GM12891 (cell line): Measurements from ENCODE around the gene HNRNPK.
A peak's percentile ranks its signal among the peaks of the same experiment; 100 is the strongest.
"Not testable (repeated sequence)": the region's sequence is repeated elsewhere in the genome, so short reads cannot be mapped to it uniquely, and the experiment has no call there.

ENCODE experiments used
- DNase-seq: peaks from one replicate; pipeline ENCODE4 v3.0.0; 2011; ENCODE audit warnings: low spot score; ENCODE audit not compliant: insufficient read length
- FAIRE-seq: peaks from 2 replicates; lab custom pipeline; 2011; peaks lifted over from hg19 to GRCh38; lab: Jason Lieb, UNC
- PAX5 ChIP-seq: IDR thresholded peaks from 2 replicates; pipeline ENCODE4 v1.6.1; 2011; ENCODE audit warnings: low read length, moderate library complexity, mild to moderate bottlenecking; ENCODE audit not compliant: insufficient read depth, severe bottlenecking
- POLR2A ChIP-seq: IDR thresholded peaks from 2 replicates; pipeline ENCODE4 v1.6.1; 2011; ENCODE audit warnings: low read depth, low read length, control low read depth
- POLR2AphosphoS5 ChIP-seq: IDR thresholded peaks from 2 replicates; pipeline ENCODE4 v1.6.1; 2011; ENCODE audit warnings: low read depth, low read length, control low read depth
- POU2F2 ChIP-seq: IDR thresholded peaks from 2 replicates; pipeline ENCODE4 v1.6.1; 2011; ENCODE audit warnings: low read depth, mild to moderate bottlenecking, control low read depth, low read length, moderate library complexity
- SPI1 ChIP-seq: IDR thresholded peaks from 2 replicates; pipeline ENCODE4 v1.6.1; 2011; ENCODE audit warnings: low read depth, low read length, control low read depth
- TAF1 ChIP-seq: IDR thresholded peaks from 2 replicates; pipeline ENCODE4 v1.6.1; 2011; ENCODE audit warnings: low read depth, low read length, control low read depth

The HNRNPK gene

DNA sequence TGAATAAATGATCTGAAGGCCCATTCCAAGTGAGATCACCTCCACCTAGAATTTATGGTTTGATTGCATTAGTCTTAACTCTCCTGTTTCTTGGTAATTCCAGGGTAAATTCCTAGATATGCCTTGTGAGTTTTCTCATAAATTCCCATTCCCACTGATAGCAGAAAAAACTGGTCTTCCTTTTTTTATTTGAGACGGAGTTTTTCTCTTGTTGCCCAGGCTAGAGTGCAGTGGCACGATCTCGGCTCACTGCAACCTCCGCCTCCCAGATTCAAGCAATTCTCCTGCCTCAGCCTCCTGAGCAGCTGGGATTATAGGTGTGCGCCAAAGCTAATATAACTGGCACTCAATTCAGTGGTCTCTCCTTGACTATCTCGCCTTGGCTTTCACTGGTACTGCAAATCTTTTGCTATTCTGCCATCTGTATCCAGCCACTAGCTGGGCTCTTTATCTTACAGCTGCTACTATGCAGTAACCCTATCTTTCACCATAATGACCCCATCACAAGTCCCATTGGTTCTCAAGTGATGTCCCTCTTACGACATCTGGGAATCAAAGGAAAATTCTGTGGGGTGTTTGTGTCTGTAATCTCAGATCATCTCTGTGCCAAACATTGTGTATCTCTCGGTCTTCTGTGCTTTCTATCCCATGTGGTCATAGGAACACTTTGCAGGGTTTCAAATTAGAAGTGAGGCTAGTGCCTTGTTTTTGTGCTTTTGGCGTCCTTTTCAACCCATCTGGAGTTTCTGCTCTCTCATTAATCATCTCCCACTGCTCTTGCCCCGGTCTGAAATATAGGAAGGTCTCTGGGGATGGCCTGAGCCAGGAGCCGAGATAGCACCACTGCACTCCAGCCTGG lies 14.4 kb downstream of the HNRNPK start:
- FAIRE-seq (no peak), DNase-seq (no peak)
- TF ChIP-seq POLR2A = peak; percentile 50
- TF ChIP-seq TAF1 = no peak
- peak; percentile 83 for TF ChIP-seq POLR2AphosphoS5

- TF ChIP-seq POU2F2 = 0 out of 2 replicates have a peak, but pooled peaks have one; percentile 21
- no peak; the same call in 1 of the 2 replicates for TF ChIP-seq POLR2A
- TF ChIP-seq SPI1 = no peak
- TF ChIP-seq TAF1 = no peak
- TF ChIP-seq PAX5 = no peak
- FAIRE-seq = no peak
- DNase-seq = no peak
Observed at GRCh38 chr9:83964973-83965349, 15.1 kb downstream of the HNRNPK start.

- TF ChIP-seq POLR2AphosphoS5 = no peak
- no peak for TF ChIP-seq POU2F2
- TF ChIP-seq SPI1 = no peak
- TF ChIP-seq POLR2A = no peak
- no peak for FAIRE-seq
- no peak for DNase-seq
Observed at GRCh38 chr9:83962165-83962564, 17.9 kb downstream of the HNRNPK start.

DNA sequence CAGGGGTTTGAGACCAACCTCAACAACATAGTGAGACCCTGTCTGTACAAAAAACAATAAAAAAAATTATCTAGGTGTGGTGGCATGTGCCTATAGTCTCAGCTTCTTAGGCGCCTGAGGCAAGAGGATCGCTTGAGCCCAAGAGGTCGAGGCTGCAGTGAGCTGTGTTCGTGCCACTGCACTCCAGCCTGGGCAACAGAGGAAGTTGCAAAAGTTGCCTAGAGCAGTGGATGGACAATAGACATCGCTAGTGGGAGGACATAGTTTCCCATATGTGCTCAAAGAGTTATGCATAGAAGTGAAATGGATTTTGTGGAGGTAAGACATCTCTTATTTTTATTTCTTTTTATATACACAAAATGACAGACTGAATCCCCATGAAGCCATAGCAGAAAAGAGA lies 19.0 kb downstream of the HNRNPK start:
- DNase-seq (no peak), FAIRE-seq (no peak)
- TF ChIP-seq TAF1 = no peak
- no peak for TF ChIP-seq SPI1
- TF ChIP-seq PAX5 = no peak
- no peak for TF ChIP-seq POU2F2
- TF ChIP-seq POLR2A = no peak
- no peak for TF ChIP-seq POLR2AphosphoS5

DNA sequence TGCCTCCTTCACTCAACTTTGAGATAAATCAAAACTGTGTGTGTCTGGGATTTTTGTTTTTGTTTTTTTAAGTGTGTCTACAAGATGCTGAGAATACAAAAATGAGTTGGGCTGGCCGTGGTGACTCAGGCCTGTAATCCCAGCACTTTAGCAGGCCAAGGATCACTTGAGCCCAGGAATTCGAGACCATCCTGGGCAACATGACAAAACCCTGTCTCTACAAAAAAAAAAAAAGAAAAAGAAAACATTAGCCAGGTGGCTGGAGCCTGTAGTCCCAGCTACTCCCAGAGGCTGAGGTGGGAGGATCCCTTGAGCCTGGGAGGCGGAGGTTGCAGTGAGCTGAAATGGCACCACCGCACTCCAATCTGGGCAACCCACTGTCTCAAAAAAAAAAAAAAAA lies 21.0 kb downstream of the HNRNPK start:
- TF ChIP-seq POLR2A (no peak), POLR2AphosphoS5 (no peak)
- DNase-seq = no peak
- FAIRE-seq = no peak

GRCh38 chr9:83957248-83957513 lies 22.8 kb downstream of the HNRNPK start:
- no peak for DNase-seq
- TF ChIP-seq POLR2A (no peak), PAX5 (no peak), SPI1 (no peak), TAF1 (no peak), POLR2AphosphoS5 (no peak), POU2F2 (no peak)
- no peak for FAIRE-seq

DNA sequence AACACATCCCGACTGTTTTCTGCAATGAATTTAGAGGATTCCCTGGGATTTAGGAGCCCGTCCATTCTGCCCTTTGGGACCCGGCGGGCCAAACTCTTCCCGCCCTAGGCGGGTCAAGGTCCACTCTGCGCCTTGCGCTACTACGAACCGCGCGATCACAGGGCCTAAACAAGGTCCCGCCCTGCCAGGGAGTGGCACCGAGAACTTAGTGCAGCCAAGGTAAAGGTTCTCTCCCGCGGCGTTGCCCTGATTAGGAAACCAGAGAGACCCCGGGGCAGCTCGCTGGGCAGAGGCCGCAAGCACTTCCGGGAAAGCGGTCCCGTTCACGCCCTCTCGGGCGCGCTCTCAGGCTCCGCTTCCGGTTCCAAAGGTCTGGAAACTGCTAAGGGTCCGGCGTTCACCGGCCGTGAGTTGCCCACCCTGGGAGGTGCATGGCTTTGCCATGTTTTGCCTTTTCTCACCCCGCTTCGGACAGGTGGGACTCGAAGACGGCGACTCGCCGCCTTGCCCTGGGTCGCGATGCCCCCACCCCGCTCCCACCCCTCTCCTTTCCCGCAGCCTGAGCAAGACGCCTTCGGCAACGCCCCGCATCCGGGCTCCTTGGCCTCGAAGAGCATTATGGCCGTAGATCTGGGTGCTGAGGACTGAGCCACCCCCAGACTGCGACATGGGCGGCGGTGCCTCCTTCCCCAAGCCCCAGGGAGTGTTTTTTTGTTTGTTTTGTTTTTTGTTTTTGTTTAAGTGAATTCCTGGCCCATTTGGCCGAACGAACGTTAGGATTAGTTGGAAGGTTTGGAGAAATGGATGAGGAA lies 23.4 kb downstream of the HNRNPK start:
- no peak for TF ChIP-seq POU2F2
- no peak for TF ChIP-seq PAX5
- TF ChIP-seq POLR2AphosphoS5 = no peak; the same call in 1 of the 2 replicates
- TF ChIP-seq POLR2A = peak; percentile 66; the same call in 1 of the 2 replicates
- no peak; the same call in 1 of the 2 replicates for TF ChIP-seq TAF1
- peak; percentile 70 for DNase-seq
- peak; percentile 60 for FAIRE-seq

DNA sequence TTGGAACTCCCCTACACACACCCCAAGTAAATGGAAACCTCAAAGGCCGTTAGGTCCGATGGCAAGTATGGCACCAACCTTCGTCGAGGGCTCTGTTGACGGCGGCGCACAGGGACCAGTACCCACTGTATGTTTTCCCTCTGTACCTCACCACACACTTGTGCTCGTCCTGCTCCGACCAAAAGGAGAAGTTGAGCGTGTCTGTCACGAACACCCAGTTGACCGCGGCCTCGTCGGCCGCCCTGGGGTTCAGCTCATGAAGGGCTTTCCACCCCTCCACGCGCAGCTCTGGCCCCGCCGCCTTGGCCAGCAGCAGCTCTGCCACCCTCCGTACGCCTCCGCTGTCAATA lies 24.0 kb downstream of the HNRNPK start:
- FAIRE-seq (peak; percentile 78), DNase-seq (peak; percentile 22)
- no peak for TF ChIP-seq PAX5
- TF ChIP-seq SPI1 = no peak
- TF ChIP-seq POU2F2 = no peak; the same call in 1 of the 2 replicates
- TF ChIP-seq TAF1 = peak; percentile 31; the same call in 1 of the 2 replicates

DNA sequence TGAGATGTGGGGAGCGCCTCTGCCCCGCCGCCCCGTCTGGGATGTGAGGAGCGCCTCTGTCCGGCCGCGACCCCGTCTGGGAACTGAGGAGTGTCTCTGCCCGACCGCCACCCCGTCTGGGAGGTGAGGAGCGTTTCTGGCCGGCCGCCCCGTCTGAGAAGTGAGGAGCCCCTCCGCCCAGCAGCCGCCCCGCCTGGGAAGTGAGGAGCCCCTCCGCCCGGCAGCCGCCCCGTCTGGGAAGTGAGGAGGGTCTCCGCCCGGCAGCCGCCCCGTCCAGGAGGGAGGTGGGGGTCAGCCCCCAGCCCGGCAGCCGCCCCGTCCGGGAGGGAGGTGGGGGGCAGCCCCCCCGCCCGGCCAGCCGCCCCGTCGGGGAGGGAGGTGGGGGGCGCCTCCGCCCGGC lies 31.9 kb downstream of the HNRNPK start:
- FAIRE-seq, DNase-seq: not testable (repeated sequence)

DNA sequence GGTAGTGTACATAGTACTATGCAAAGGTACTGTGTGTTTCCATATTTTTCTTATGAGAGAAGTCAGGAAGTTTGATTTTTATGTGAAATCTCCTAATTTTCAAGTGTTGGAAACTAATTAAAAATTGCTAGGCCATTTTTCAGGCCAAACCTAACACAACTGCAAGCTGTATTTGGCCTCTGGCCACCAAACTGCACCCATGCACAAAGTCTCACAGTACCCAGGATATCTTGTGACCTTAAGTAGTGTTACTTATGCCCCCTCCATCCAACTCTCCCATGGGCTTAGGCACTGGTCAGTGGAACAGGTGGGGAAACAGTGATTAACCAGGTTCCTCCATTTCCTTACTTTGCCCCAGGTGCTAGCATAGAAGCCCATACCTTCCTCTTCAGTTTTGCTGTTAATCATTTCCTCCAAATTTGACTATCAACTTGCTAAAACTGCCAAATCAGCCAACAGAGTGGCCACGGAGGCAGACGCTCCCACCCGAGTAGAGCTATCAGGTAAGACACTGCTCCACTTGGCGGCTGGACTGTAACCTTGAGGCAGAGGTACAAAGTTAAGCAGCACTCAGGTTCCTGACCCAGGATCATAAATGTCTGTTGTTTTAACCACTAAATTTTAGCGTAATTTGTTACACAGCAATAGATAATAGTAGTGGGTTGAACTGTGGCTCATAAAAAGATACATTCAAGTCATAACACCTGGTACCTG lies 39.3 kb downstream of the HNRNPK start:
- no peak for DNase-seq
- FAIRE-seq = no peak
- TF ChIP-seq PAX5 (no peak), SPI1 (no peak), TAF1 (no peak), POLR2AphosphoS5 (no peak), POLR2A (no peak), POU2F2 (no peak)
